GM12891 (cell line): Measurements from ENCODE around the gene CD72. TPM values are rescaled to one million over a fixed set of nuclear protein-coding genes. Genes with fewer than 3 reads are reported as not detected.
A peak's percentile ranks its signal among the peaks of the same experiment; 100 is the strongest.

Source experiments
- DNase-seq: peaks from one replicate; pipeline ENCODE4 v3.0.0; 2011; ENCODE audit warnings: low spot score; ENCODE audit not compliant: insufficient read length
- FAIRE-seq: peaks from 2 replicates; lab custom pipeline; 2011; peaks lifted over from hg19 to GRCh38; lab: Jason Lieb, UNC
- PAX5 ChIP-seq: IDR thresholded peaks from 2 replicates; pipeline ENCODE4 v1.6.1; 2011; ENCODE audit warnings: low read length, moderate library complexity, mild to moderate bottlenecking; ENCODE audit not compliant: insufficient read depth, severe bottlenecking
- POLR2A ChIP-seq: IDR thresholded peaks from 2 replicates; pipeline ENCODE4 v1.6.1; 2011; ENCODE audit warnings: low read depth, low read length, control low read depth
- POLR2AphosphoS5 ChIP-seq: IDR thresholded peaks from 2 replicates; pipeline ENCODE4 v1.6.1; 2011; ENCODE audit warnings: low read depth, low read length, control low read depth
- POU2F2 ChIP-seq: IDR thresholded peaks from 2 replicates; pipeline ENCODE4 v1.6.1; 2011; ENCODE audit warnings: low read depth, mild to moderate bottlenecking, control low read depth, low read length, moderate library complexity
- SPI1 ChIP-seq: IDR thresholded peaks from 2 replicates; pipeline ENCODE4 v1.6.1; 2011; ENCODE audit warnings: low read depth, low read length, control low read depth
- TAF1 ChIP-seq: IDR thresholded peaks from 2 replicates; pipeline ENCODE4 v1.6.1; 2011; ENCODE audit warnings: low read depth, low read length, control low read depth
- polyA plus RNA-seq: library from polyadenylated mRNA; unstranded; fragments of >200 nt; gene quantifications from one replicate; pipeline ENCODE4 v1.2.1, GENCODE V29; 2012; ENCODE audit warnings: low read depth, missing spikeins, inconsistent platforms; ENCODE audit not compliant: missing spikeins

Gene CD72
- polyA plus RNA-seq = 19.0 TPM

- no peak for TF ChIP-seq POU2F2
- TF ChIP-seq SPI1 = peak; percentile 51
- 0 out of 2 replicates have a peak, but pooled peaks have one; percentile 42 for TF ChIP-seq POLR2AphosphoS5
- no peak for TF ChIP-seq TAF1
- no peak for TF ChIP-seq PAX5
- TF ChIP-seq POLR2A = no peak
- DNase-seq = no peak
- FAIRE-seq = peak; percentile 92
Observed at GRCh38 chr9:35618325-35618727, at the start of gene CD72. TSS of gene CD72 (minus strand) at chr9:35618413. CDS start at chr9:35618303, 110 bp downstream.

GRCh38 chr9:35667939-35668338 is 49.7 kb upstream of the CD72 start:
- DNase-seq (no peak), FAIRE-seq (no peak)
- TF ChIP-seq POLR2A (no peak), TAF1 (no peak), POLR2AphosphoS5 (no peak), SPI1 (no peak), PAX5 (no peak), POU2F2 (no peak)

- DNase-seq = no peak
- no peak for FAIRE-seq
- TF ChIP-seq SPI1 = no peak
- TF ChIP-seq POU2F2 = no peak
- TF ChIP-seq POLR2A = no peak
- no peak for TF ChIP-seq TAF1
- no peak for TF ChIP-seq POLR2AphosphoS5
- TF ChIP-seq PAX5 = no peak
Observed at GRCh38 chr9:35666549-35666948, 48.3 kb upstream of the CD72 start.

- FAIRE-seq (no peak), DNase-seq (no peak)
- TF ChIP-seq SPI1 = no peak
- no peak for TF ChIP-seq POU2F2
- no peak for TF ChIP-seq TAF1
- no peak for TF ChIP-seq PAX5
Observed at GRCh38 chr9:35666045-35666444, 47.8 kb upstream of the CD72 start.

- FAIRE-seq = no peak
- DNase-seq = no peak
- TF ChIP-seq POLR2A (no peak), TAF1 (no peak), SPI1 (no peak), PAX5 (no peak), POU2F2 (no peak), POLR2AphosphoS5 (no peak)
Observed at GRCh38 chr9:35665471-35665818, 47.2 kb upstream of the CD72 start.

- TF ChIP-seq PAX5 (no peak), POLR2AphosphoS5 (peak; percentile 26; the same call in 1 of the 2 replicates)
- FAIRE-seq = peak; percentile 97
- DNase-seq = peak; percentile 89
Observed at GRCh38 chr9:35664531-35665470, 46.6 kb upstream of the CD72 start, which contains the start of gene ARHGEF39. TSS of gene ARHGEF39 (minus strand) at chr9:35665195. CDS start at chr9:35665169, 26 bp downstream.

GRCh38 chr9:35662437-35662836 is 44.2 kb upstream of the CD72 start:
- DNase-seq (no peak), FAIRE-seq (no peak)
- no peak for TF ChIP-seq POLR2AphosphoS5
- TF ChIP-seq POU2F2 = no peak
- TF ChIP-seq TAF1 = no peak
- TF ChIP-seq SPI1 = no peak
- TF ChIP-seq PAX5 = no peak
- no peak for TF ChIP-seq POLR2A

- TF ChIP-seq SPI1 (no peak), PAX5 (no peak), POLR2AphosphoS5 (no peak), POLR2A (no peak), POU2F2 (no peak), TAF1 (no peak)
- no peak for FAIRE-seq
- no peak for DNase-seq
Observed at GRCh38 chr9:35661756-35662350, 43.6 kb upstream of the CD72 start.

GRCh38 chr9:35660966-35661415 is 42.8 kb upstream of the CD72 start:
- FAIRE-seq = no peak
- DNase-seq = no peak
- TF ChIP-seq POU2F2 = no peak

- no peak for TF ChIP-seq TAF1
- DNase-seq = no peak
- FAIRE-seq = peak; percentile 35
Observed at GRCh38 chr9:35659340-35659739, 41.1 kb upstream of the CD72 start.
